ENCODE measurements around the gene COX14. TPM values are rescaled to one million over a fixed set of nuclear protein-coding genes. Genes with fewer than 3 reads are reported as not detected.

COX14 gene
- total RNA-seq, 1 donor from 2014 or later: 23.3 TPM

GRCh38 chr12:50069069-50069468 is 43.0 kb upstream of the COX14 start:
- H3K27me3 Mint-ChIP-seq (ENCODE audit: unreplicated experiment): peaks cover 18% of the 10 kb centered on the region
- no peak for TF ChIP-seq CTCF (IDR thresholded peaks at IDR 0.05; ENCODE audit: partially characterized antibody, unreplicated experiment)
- peaks cover 7% of the 10 kb centered on the region for H3K9me3 Mint-ChIP-seq (ENCODE audit: unreplicated experiment)
- no peak for DNase-seq
- no peak overlapping the region for H3K4me3 Mint-ChIP-seq (ENCODE audit: unreplicated experiment)
- H3K27ac Mint-ChIP-seq (ENCODE audit: unreplicated experiment): no peak overlapping the region
- H3K4me1 Mint-ChIP-seq (ENCODE audit: low read depth, unreplicated experiment): peaks cover 27% of the 10 kb centered on the region
- H3K36me3 Mint-ChIP-seq (ENCODE audit: unreplicated experiment): peaks cover 8% of the 10 kb centered on the region

- no peak for DNase-seq
- H3K36me3 Mint-ChIP-seq (ENCODE audit: unreplicated experiment): peaks cover 8% of the 10 kb centered on the region
- TF ChIP-seq CTCF (IDR thresholded peaks at IDR 0.05; ENCODE audit: partially characterized antibody, unreplicated experiment): no peak
- peaks cover 20% of the 10 kb centered on the region for H3K27me3 Mint-ChIP-seq (ENCODE audit: unreplicated experiment)
- H3K4me1 Mint-ChIP-seq (ENCODE audit: low read depth, unreplicated experiment): peaks cover 22% of the 10 kb centered on the region
- H3K4me3 Mint-ChIP-seq (ENCODE audit: unreplicated experiment): peak overlapping the region; percentile 33
- peaks cover 7% of the 10 kb centered on the region for H3K9me3 Mint-ChIP-seq (ENCODE audit: unreplicated experiment)
- no peak overlapping the region for H3K27ac Mint-ChIP-seq (ENCODE audit: unreplicated experiment)
These were observed 42.5 kb upstream of the COX14 start for GRCh38 chr12:50069539-50069938.

GRCh38 chr12:50070314-50071060 is 41.5 kb upstream of the COX14 start:
- peak; percentile 83 for DNase-seq
- Mint-ChIP-seq H3K27me3 (ENCODE audit: unreplicated experiment) (peaks cover 25% of the 10 kb centered on the region), H3K27ac (ENCODE audit: unreplicated experiment) (peak overlapping the region; percentile 57), H3K9me3 (ENCODE audit: unreplicated experiment) (peaks cover 8% of the 10 kb centered on the region), H3K36me3 (ENCODE audit: unreplicated experiment) (peaks cover 8% of the 10 kb centered on the region), H3K4me3 (ENCODE audit: unreplicated experiment) (peak overlapping the region; percentile 33), H3K4me1 (ENCODE audit: low read depth, unreplicated experiment) (peaks cover 23% of the 10 kb centered on the region)
- peak; percentile 85 for TF ChIP-seq CTCF (IDR thresholded peaks at IDR 0.05; ENCODE audit: partially characterized antibody, unreplicated experiment)

GRCh38 chr12:50072198-50072907 is 39.7 kb upstream of the COX14 start:
- DNase-seq: no peak
- peak overlapping the region; percentile 49 for H3K4me3 Mint-ChIP-seq (ENCODE audit: unreplicated experiment)
- TF ChIP-seq CTCF (IDR thresholded peaks at IDR 0.05; ENCODE audit: partially characterized antibody, unreplicated experiment): no peak
- H3K27ac Mint-ChIP-seq (ENCODE audit: unreplicated experiment): no peak overlapping the region
- peaks cover 26% of the 10 kb centered on the region for H3K4me1 Mint-ChIP-seq (ENCODE audit: low read depth, unreplicated experiment)
- H3K36me3 Mint-ChIP-seq (ENCODE audit: unreplicated experiment): peaks cover 8% of the 10 kb centered on the region
- peaks cover 29% of the 10 kb centered on the region for H3K27me3 Mint-ChIP-seq (ENCODE audit: unreplicated experiment)
- peaks cover 8% of the 10 kb centered on the region for H3K9me3 Mint-ChIP-seq (ENCODE audit: unreplicated experiment)

GRCh38 chr12:50073206-50073605 is 38.8 kb upstream of the COX14 start:
- no peak for TF ChIP-seq CTCF (IDR thresholded peaks at IDR 0.05; ENCODE audit: partially characterized antibody, unreplicated experiment)
- Mint-ChIP-seq H3K27ac (ENCODE audit: unreplicated experiment) (no peak overlapping the region), H3K4me1 (ENCODE audit: low read depth, unreplicated experiment) (peaks cover 28% of the 10 kb centered on the region), H3K36me3 (ENCODE audit: unreplicated experiment) (peaks cover 8% of the 10 kb centered on the region), H3K4me3 (ENCODE audit: unreplicated experiment) (peak overlapping the region; percentile 43), H3K9me3 (ENCODE audit: unreplicated experiment) (peaks cover 8% of the 10 kb centered on the region), H3K27me3 (ENCODE audit: unreplicated experiment) (peaks cover 29% of the 10 kb centered on the region)
- no peak for DNase-seq

Data from glutamatergic neuron (in vitro differentiated cells).